ENCODE data around the gene CSMD2. TPM values are rescaled to one million over a fixed set of nuclear protein-coding genes. Genes with fewer than 3 reads are reported as not detected.

CSMD2 gene
- total and polyA plus RNA-seq, 2 of the 4 experiments (the other 2 are of a cell fraction), result under 0.01 to 0.36 TPM

GRCh38 chr1:33471416-33471815 is 693.6 kb downstream of the CSMD2 start:
- Histone ChIP-seq H3K79me1 (ENCODE audit: low read depth in 1 of 2, low read length in 2 of 2) (peaks cover 22 to 33% of the 10 kb centered on the region in 2 experiments), H2BK20ac (ENCODE audit: low read depth, low read length) (peak overlapping the region; percentile 50; the same call in 1 of the 2 replicates), H3K56ac (ENCODE audit: extremely low read depth, insufficient read depth, low read length) (no peak overlapping the region), H3K9me3 (ENCODE audit: control insufficient read depth, insufficient read depth, low read length) (no peaks in the 10 kb centered on the region), H3K4me2 (ENCODE audit: low read depth, low read length) (no peak overlapping the region), H3K23ac (ENCODE audit: low read depth, low read length) (no peak overlapping the region), H3K9me1 (ENCODE audit: insufficient read depth, low read length) (peaks cover 21% of the 10 kb centered on the region), H3K9ac (ENCODE audit: low read depth, low read length) (no peak overlapping the region), H3K27me3 (ENCODE audit: control insufficient read depth, insufficient read depth, low read length) (no peaks in the 10 kb centered on the region), H3K18ac (ENCODE audit: low read depth, low read length) (no peak overlapping the region), H3K36me3 (ENCODE audit: control insufficient read depth, insufficient read depth, low read length) (no peaks in the 10 kb centered on the region), H4K8ac (ENCODE audit: low read depth in 2 of 2, low read length in 2 of 2) (peak overlapping the region; percentile 91 to 95; a peak in 3 of 4 replicates), H3K4me3 (ENCODE audit: insufficient read depth, low read depth, low read length) (no peak overlapping the region), H3K14ac (replicated peaks; ENCODE audit: low read depth, low read length) (no peak overlapping the region), H2AK9ac (replicated peaks; ENCODE audit: low read depth, low read length, poor library complexity) (no peak overlapping the region), H2BK5ac (ENCODE audit: low read depth, low read length, poor library complexity, severe bottlenecking) (no peak overlapping the region), H2BK15ac (ENCODE audit: low read depth, low read length) (no peak overlapping the region; the same call in 2 of the 3 replicates), H4K5ac (ENCODE audit: low read depth, low read length) (no peak overlapping the region), H4K20me1 (ENCODE audit: insufficient read depth, low read length) (no peaks in the 10 kb centered on the region), H4K91ac (ENCODE audit: insufficient read depth, low read depth, low read length) (no peak overlapping the region), H2AFZ (replicated peaks; ENCODE audit: low read length, poor library complexity) (no peak overlapping the region), H3K27ac (ENCODE audit: insufficient read depth, low read length) (0 out of 2 replicates have a peak overlapping the region, but pooled peaks have one; percentile 33), H3K4me1 (ENCODE audit: control insufficient read depth, insufficient read depth, low read length) (peaks cover 13% of the 10 kb centered on the region), H2BK120ac (ENCODE audit: low read depth, low read length) (0 out of 2 replicates have a peak overlapping the region, but pooled peaks have one; percentile 33), H3K4ac (ENCODE audit: low read depth, low read length) (no peak overlapping the region; the same call in 1 of the 2 replicates), H2AK5ac (ENCODE audit: low read depth, low read length) (peak overlapping the region; percentile 46; the same call in 1 of the 2 replicates)
- DNase-seq (no peak), ATAC-seq (ENCODE audit: low read depth) (no peak)
- no CpG with 5 or more reads among the region's 4 CpGs for WGBS, 2 experiments (ENCODE audit: extremely low coverage in 2 of 2, insufficient read length in 1 of 2)
- no peak for TF ChIP-seq CEBPB (IDR thresholded peaks at IDR 0.05; ENCODE audit: low read depth, low read length)
- no TSS peak for BruUV-seq (replicated peaks)
- ChIA-PET CTCF (interaction anchor here (0.8 to 3.1 kb wide), 8 partner anchors 13 to 385 kb away, joined by 3 to 26 read pairs (median 6); no protein-coding TSS in a partner anchor), POLR2A (ENCODE audit: unreplicated experiment) (interaction anchor here (1.0 kb wide), 1 partner anchor 464 kb away, joined by 4 read pairs; no protein-coding TSS in a partner anchor)
- intact Hi-C loops (cut with micrococcal nuclease), result loop anchor here (5.0 kb wide), 2 partner anchors 254 to 289 kb away; partner anchors contain the start of gene TRIM62
- in situ Hi-C loops (cut with MboI; ENCODE audit: low sequenced_read_pairs), result no loop called here
- dilution Hi-C loops (cut with HindIII; ENCODE audit: low sequenced_read_pairs, unreplicated experiment), result no loop called here
